ENCODE results near the gene PRKCZ. TPM values are rescaled to one million over a fixed set of nuclear protein-coding genes. Genes with fewer than 3 reads are reported as not detected.

PRKCZ gene
- total RNA-seq, 1 experiment from 2014 or later: 0.58 TPM

- DNase-seq (ENCODE audit: low read depth in 1 of 2, low spot score in 2 of 2): no peak
- H3K27ac ChIP-seq: no peak overlapping the region
- H3K36me3 ChIP-seq: no peaks in the 10 kb centered on the region
- H3K4me3 ChIP-seq: no peak overlapping the region
- H3K27me3 ChIP-seq (replicated peaks): no peaks in the 10 kb centered on the region
- no peaks in the 10 kb centered on the region for H3K4me1 ChIP-seq (replicated peaks)
- no peaks in the 10 kb centered on the region for H3K9me3 ChIP-seq (replicated peaks)
Observed at GRCh38 chr1:2154022-2154421, 103.8 kb downstream of the PRKCZ start.

- Histone ChIP-seq H3K27ac (no peak overlapping the region), H3K9me3 (replicated peaks) (no peaks in the 10 kb centered on the region), H3K4me1 (replicated peaks) (no peaks in the 10 kb centered on the region), H3K4me3 (no peak overlapping the region), H3K36me3 (no peaks in the 10 kb centered on the region), H3K27me3 (replicated peaks) (no peaks in the 10 kb centered on the region)
- no peak for DNase-seq (ENCODE audit: low read depth in 1 of 2, low spot score in 2 of 2)
Observed at GRCh38 chr1:2155147-2155598, 105.0 kb downstream of the PRKCZ start.

GRCh38 chr1:2155788-2156187 lies 105.6 kb downstream of the PRKCZ start:
- Histone ChIP-seq H3K36me3 (no peaks in the 10 kb centered on the region), H3K4me3 (no peak overlapping the region), H3K4me1 (replicated peaks) (no peaks in the 10 kb centered on the region), H3K27me3 (replicated peaks) (no peaks in the 10 kb centered on the region), H3K9me3 (replicated peaks) (no peaks in the 10 kb centered on the region), H3K27ac (no peak overlapping the region)
- DNase-seq (ENCODE audit: low read depth in 1 of 2, low spot score in 2 of 2): no peak

GRCh38 chr1:2156866-2157265 lies 106.7 kb downstream of the PRKCZ start:
- no peaks in the 10 kb centered on the region for H3K27me3 ChIP-seq (replicated peaks)
- no peaks in the 10 kb centered on the region for H3K9me3 ChIP-seq (replicated peaks)
- H3K4me1 ChIP-seq (replicated peaks): no peaks in the 10 kb centered on the region
- H3K36me3 ChIP-seq: no peaks in the 10 kb centered on the region
- H3K27ac ChIP-seq: no peak overlapping the region
- no peak for DNase-seq (ENCODE audit: low read depth in 1 of 2, low spot score in 2 of 2)
- H3K4me3 ChIP-seq: no peak overlapping the region

DNA sequence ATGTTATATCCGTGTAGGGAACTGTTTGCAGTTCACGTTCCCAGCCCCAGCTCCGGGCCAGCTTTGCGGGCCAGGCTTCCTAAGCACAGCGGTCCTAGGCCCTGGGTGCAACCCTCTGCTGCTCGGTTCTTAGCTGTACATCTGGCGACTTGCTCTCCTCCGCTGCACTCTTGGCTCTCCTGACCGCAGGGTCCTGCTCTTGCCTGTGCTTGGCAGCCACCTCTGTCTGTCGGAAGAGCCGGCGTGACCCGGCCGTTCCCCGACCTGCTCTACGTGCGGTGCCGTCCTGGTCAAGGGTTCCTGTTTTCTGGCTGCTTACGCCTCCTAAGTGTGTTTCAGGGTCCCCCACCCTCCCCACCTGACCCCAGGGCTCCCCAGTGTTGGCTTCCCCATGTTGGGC lies 107.6 kb downstream of the PRKCZ start:
- Histone ChIP-seq H3K4me1 (replicated peaks) (no peaks in the 10 kb centered on the region), H3K27ac (no peak overlapping the region), H3K36me3 (no peaks in the 10 kb centered on the region), H3K9me3 (replicated peaks) (no peaks in the 10 kb centered on the region), H3K4me3 (no peak overlapping the region), H3K27me3 (replicated peaks) (no peaks in the 10 kb centered on the region)
- DNase-seq (ENCODE audit: low read depth in 1 of 2, low spot score in 2 of 2): no peak

DNA sequence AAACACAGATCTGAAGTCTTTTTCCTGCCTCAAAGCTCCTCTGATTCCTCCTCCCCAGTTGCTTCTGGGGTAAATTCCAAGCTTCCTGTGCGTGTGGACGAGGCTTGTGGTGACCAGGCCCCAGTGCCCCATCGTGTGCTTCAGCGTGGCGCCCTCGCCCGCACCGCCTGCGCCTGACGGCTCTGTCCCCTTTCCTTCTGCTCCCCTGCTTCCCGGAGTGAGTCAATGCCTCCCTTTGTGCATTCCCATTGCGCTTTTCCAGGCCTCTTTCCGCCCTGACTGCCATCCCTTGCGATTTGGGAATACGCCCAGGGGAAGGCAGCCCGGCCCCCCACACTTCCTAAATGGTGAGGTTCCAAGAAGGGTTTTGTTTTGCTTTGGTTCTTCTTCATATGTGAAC lies 108.1 kb downstream of the PRKCZ start:
- no peaks in the 10 kb centered on the region for H3K27me3 ChIP-seq (replicated peaks)
- no peak overlapping the region for H3K4me3 ChIP-seq
- DNase-seq (ENCODE audit: low read depth in 1 of 2, low spot score in 2 of 2): no peak
- no peaks in the 10 kb centered on the region for H3K9me3 ChIP-seq (replicated peaks)
- H3K36me3 ChIP-seq: no peaks in the 10 kb centered on the region
- H3K27ac ChIP-seq: no peak overlapping the region
- no peaks in the 10 kb centered on the region for H3K4me1 ChIP-seq (replicated peaks)

DNA sequence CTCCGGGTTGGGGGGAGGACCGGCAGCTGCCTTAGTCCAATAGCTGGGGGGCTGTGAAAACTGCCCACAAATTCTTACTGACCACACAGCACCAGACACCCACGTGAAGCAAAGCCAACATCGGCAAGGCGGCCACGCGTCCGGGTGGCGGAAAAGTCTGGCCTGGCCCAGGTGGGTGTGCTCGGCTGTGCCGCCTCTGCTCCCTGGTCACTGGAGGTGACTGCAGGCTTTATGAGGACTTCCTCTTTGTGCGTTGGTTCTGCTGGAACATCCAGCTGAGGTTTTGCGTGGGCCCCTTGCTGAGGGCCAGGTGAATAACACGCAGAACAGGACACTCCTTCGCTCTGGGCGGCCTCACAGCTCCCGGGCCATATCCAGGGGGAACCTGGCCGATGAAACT lies 108.9 kb downstream of the PRKCZ start:
- Histone ChIP-seq H3K27me3 (replicated peaks) (no peaks in the 10 kb centered on the region), H3K27ac (no peak overlapping the region), H3K9me3 (replicated peaks) (no peaks in the 10 kb centered on the region), H3K4me1 (replicated peaks) (no peaks in the 10 kb centered on the region), H3K36me3 (no peaks in the 10 kb centered on the region), H3K4me3 (no peak overlapping the region)
- DNase-seq (ENCODE audit: low read depth in 1 of 2, low spot score in 2 of 2): no peak

- no peak overlapping the region for H3K27ac ChIP-seq
- no peaks in the 10 kb centered on the region for H3K36me3 ChIP-seq
- no peaks in the 10 kb centered on the region for H3K27me3 ChIP-seq (replicated peaks)
- DNase-seq (ENCODE audit: low read depth in 1 of 2, low spot score in 2 of 2): no peak
- no peak overlapping the region for H3K4me3 ChIP-seq
- no peaks in the 10 kb centered on the region for H3K9me3 ChIP-seq (replicated peaks)
- no peaks in the 10 kb centered on the region for H3K4me1 ChIP-seq (replicated peaks)
Observed at GRCh38 chr1:2160451-2161300, 110.5 kb downstream of the PRKCZ start.

DNA sequence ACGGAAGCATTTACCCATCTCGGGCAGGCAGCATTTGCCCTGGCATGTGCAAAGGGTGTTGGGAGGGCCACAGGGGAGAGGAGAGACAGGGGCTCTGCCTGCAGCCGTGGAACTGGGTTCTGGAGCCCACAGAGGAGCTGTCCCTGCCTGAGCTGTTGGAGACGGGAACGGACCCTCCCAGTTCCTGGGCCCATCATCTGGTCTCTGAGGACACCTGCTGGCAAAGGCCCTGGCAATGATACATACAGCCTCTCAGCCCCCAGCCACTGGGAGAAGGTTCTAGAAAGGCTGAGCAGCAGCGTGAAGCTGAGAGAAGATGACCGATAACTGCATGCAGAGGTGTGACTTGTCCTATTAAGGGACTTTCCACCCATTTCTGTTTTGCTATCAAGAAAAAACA lies 113.0 kb downstream of the PRKCZ start:
- H3K4me1 ChIP-seq (replicated peaks): no peaks in the 10 kb centered on the region
- no peak overlapping the region for H3K4me3 ChIP-seq
- no peaks in the 10 kb centered on the region for H3K9me3 ChIP-seq (replicated peaks)
- no peak for DNase-seq (ENCODE audit: low read depth in 1 of 2, low spot score in 2 of 2)
- no peak overlapping the region for H3K27ac ChIP-seq
- H3K36me3 ChIP-seq: no peaks in the 10 kb centered on the region
- H3K27me3 ChIP-seq (replicated peaks): no peaks in the 10 kb centered on the region

DNA sequence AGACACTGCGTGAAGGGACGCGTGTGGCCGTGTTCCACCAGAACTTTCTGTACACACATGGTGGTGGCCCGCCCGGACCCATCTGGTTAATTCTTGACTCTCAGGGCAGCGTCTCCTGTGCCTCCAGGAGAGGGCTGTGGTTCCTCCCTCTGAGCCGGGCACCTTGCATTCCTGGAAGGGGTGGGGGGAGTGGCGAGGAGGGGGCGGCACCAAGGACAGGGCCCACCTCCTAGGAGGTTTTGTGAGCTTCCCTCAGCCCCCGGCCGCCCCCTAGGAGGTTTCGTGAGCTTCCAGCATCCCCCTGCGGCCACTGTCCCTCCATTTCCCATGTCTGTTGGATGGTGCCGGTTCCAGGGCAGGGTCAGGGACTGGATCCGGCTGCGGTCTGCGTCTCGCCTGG lies 115.4 kb downstream of the PRKCZ start:
- H3K27ac ChIP-seq: no peak overlapping the region
- no peaks in the 10 kb centered on the region for H3K36me3 ChIP-seq
- no peak for DNase-seq (ENCODE audit: low read depth in 1 of 2, low spot score in 2 of 2)
- no peaks in the 10 kb centered on the region for H3K4me1 ChIP-seq (replicated peaks)
- H3K27me3 ChIP-seq (replicated peaks): no peaks in the 10 kb centered on the region
- no peak overlapping the region for H3K4me3 ChIP-seq
- H3K9me3 ChIP-seq (replicated peaks): no peaks in the 10 kb centered on the region

GRCh38 chr1:2166254-2166653 lies 116.0 kb downstream of the PRKCZ start:
- H3K9me3 ChIP-seq (replicated peaks): no peaks in the 10 kb centered on the region
- no peak overlapping the region for H3K27ac ChIP-seq
- no peaks in the 10 kb centered on the region for H3K4me1 ChIP-seq (replicated peaks)
- H3K4me3 ChIP-seq: no peak overlapping the region
- H3K36me3 ChIP-seq: no peaks in the 10 kb centered on the region
- no peak for DNase-seq (ENCODE audit: low read depth in 1 of 2, low spot score in 2 of 2)
- no peaks in the 10 kb centered on the region for H3K27me3 ChIP-seq (replicated peaks)

DNA sequence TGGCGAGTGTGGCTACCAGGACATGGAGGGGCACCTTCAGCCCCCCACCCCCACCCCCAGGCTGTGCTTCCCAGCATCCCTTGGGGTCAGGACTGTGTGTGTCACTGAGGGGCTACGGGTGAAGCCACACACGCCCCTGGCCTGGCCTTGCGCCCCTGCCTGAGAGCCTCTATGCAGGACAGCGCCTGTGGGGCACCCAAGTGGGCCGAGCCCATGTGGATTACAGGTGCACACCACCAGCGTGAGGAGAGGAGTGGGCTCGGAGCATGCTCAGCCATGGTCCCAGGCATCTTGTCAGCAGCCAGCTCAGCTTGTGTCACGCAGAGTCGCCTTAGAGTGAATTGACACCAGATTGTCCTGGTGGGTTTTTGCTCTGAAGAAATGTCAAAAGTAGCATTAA lies 116.5 kb downstream of the PRKCZ start:
- H3K9me3 ChIP-seq (replicated peaks): no peaks in the 10 kb centered on the region
- no peaks in the 10 kb centered on the region for H3K4me1 ChIP-seq (replicated peaks)
- H3K36me3 ChIP-seq: no peaks in the 10 kb centered on the region
- no peak overlapping the region for H3K27ac ChIP-seq
- H3K4me3 ChIP-seq: no peak overlapping the region
- DNase-seq (ENCODE audit: low read depth in 1 of 2, low spot score in 2 of 2): no peak
- H3K27me3 ChIP-seq (replicated peaks): no peaks in the 10 kb centered on the region

DNA sequence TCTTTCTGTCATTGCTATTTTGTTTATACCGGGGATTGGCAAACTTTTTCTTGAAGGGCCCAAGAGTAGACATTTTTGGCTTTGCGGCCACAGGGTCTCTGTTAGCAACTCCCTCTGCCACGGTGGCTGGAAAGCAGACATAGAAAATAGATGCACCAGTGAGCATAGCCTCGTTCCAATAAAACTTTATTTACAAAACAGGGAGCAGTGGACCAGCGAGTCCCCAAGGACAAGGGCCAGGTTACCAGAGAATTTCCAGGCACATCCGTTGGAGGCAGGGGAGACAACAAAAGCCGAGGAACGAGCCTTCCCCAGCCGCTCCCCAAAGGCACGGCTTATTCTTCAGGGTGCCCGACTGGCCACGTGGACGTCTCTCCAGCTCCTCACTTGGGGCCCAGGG lies 117.9 kb downstream of the PRKCZ start:
- Histone ChIP-seq H3K4me3 (no peak overlapping the region), H3K9me3 (replicated peaks) (no peaks in the 10 kb centered on the region), H3K36me3 (no peaks in the 10 kb centered on the region), H3K27me3 (replicated peaks) (no peaks in the 10 kb centered on the region), H3K27ac (no peak overlapping the region), H3K4me1 (replicated peaks) (no peaks in the 10 kb centered on the region)
- DNase-seq (ENCODE audit: low read depth in 1 of 2, low spot score in 2 of 2): no peak

- H3K4me3 ChIP-seq: no peak overlapping the region
- no peaks in the 10 kb centered on the region for H3K4me1 ChIP-seq (replicated peaks)
- H3K9me3 ChIP-seq (replicated peaks): no peaks in the 10 kb centered on the region
- H3K36me3 ChIP-seq: no peaks in the 10 kb centered on the region
- no peak overlapping the region for H3K27ac ChIP-seq
- DNase-seq (ENCODE audit: low read depth in 1 of 2, low spot score in 2 of 2): no peak
- H3K27me3 ChIP-seq (replicated peaks): no peaks in the 10 kb centered on the region
Observed at GRCh38 chr1:2168535-2168934, 118.3 kb downstream of the PRKCZ start.

Data from SJSA1 (cell line).